Transverse colon (tissue), 4 donors: ENCODE results near the gene AVPR2. TPM values are rescaled to one million over a fixed set of nuclear protein-coding genes. Genes with fewer than 3 reads are reported as not detected.
A peak's percentile ranks its signal among the peaks of the same experiment; 100 is the strongest.

Experiments used
- DNase-seq: peaks from one replicate; pipeline ENCODE4 v3.0.0-alpha.2; 2019
- H3K27ac ChIP-seq, 4 donors: fragments of 200-600 bp; sonication (generic); 2 replicates each; pipeline ENCODE4 v1.5.1; 2016 to 2018; ENCODE audit warnings: inconsistent platforms in 4 of 4
- H3K27me3 ChIP-seq: fragments of 200-600 bp; sonication (generic); 2 replicates; pipeline ENCODE4 v1.5.1; 2017; ENCODE audit warnings: inconsistent platforms
- H3K36me3 ChIP-seq, 4 donors: fragments of 200-600 bp; sonication (generic); 2 replicates each; pipeline ENCODE4 v1.5.1; 2017 to 2019; ENCODE audit warnings: inconsistent platforms in 4 of 4
- H3K4me1 ChIP-seq, 4 donors: fragments of 200-600 bp; sonication (generic); 2 replicates each; pipeline ENCODE4 v1.5.1; 2017 to 2020; ENCODE audit warnings: inconsistent platforms in 4 of 4
- H3K4me3 ChIP-seq, 4 donors: fragments of 200-600 bp; sonication (generic); 1 replicate in 1 of 4; 2 replicates in 3 of 4; pipeline versions ENCODE4 v1.5.1 to v1.6.1; 2017 to 2019; ENCODE audit warnings: inconsistent platforms in 4 of 4
- H3K9me3 ChIP-seq, 2 donors: fragments of 200-600 bp; sonication (generic); 2 replicates each; pipeline ENCODE4 v1.5.1; 2017 to 2019; ENCODE audit warnings: inconsistent platforms in 2 of 2
- EP300 ChIP-seq: sonication (generic); formaldehyde crosslinking; IDR thresholded peaks from one replicate; pipeline ENCODE4 v1.6.1; 2017; ENCODE audit warnings: antibody characterized with exemption, low read depth
- POLR2A ChIP-seq: fragments of 450-650 bp; IDR thresholded peaks from one replicate; pipeline ENCODE4 v1.6.1; 2016; ENCODE audit warnings: antibody characterized with exemption, mild to moderate bottlenecking, moderate library complexity
- POLR2AphosphoS5 ChIP-seq, 3 donors: sonication (generic); formaldehyde crosslinking; IDR thresholded peaks; one replicate each; pipeline ENCODE4 v1.6.1; 2016; ENCODE audit warnings: antibody characterized with exemption in 3 of 3
- WGBS, 2 donors: methylation state at CpG; one replicate each; pipeline ENCODE4 v1.1.5; 2018; ENCODE audit warnings: low coverage in 1 of 2; 5-methylcytosine and 5-hydroxymethylcytosine counted together
- in situ Hi-C, 4 donors: fragments of 200-750 bp; cut with MboI; loops; one replicate each; pipeline versions ENCODE4 v1.15.0 to v1.15.1; 2017; ENCODE audit warnings: low sequenced_read_pairs in 3 of 4, low pct_ligation_motif_present in 1 of 4, low pct_unique_long_range_greater_than_20kb in 1 of 4
- intact Hi-C: fragments of 100-400 bp; cut with DNase I; formaldehyde crosslinking; loops from one replicate; pipeline ENCODE4 v1.15.1; 2023; ENCODE audit warnings: low total_unique reads
- total RNA-seq, 4 donors: library from RNA; depleted of rRNA; stranded (reverse); fragments of >200 nt; gene quantifications; one replicate each; pipeline ENCODE4 v1.1.0, GENCODE V29; 2016
- TF ChIP-seq, protein P1 (sequence below), 5 experiments: fragments of 200-600 bp in 3 of 5; fragments of 450-650 bp in 2 of 5; sonication (generic) in 3 of 5; IDR thresholded peaks; 1 replicate in 2 of 5; 2 replicates in 3 of 5; pipeline ENCODE4 v1.5.1; 2016 to 2017; ENCODE audit warnings: antibody characterized with exemption in 5 of 5, inconsistent platforms in 3 of 5, mild to moderate bottlenecking in 2 of 5, moderate library complexity in 1 of 5

AVPR2 gene
- total RNA-seq, 4 donors from 2014 or later, result 0.41 to 72.2 (median 9.8) TPM; not detected in 1

DNA sequence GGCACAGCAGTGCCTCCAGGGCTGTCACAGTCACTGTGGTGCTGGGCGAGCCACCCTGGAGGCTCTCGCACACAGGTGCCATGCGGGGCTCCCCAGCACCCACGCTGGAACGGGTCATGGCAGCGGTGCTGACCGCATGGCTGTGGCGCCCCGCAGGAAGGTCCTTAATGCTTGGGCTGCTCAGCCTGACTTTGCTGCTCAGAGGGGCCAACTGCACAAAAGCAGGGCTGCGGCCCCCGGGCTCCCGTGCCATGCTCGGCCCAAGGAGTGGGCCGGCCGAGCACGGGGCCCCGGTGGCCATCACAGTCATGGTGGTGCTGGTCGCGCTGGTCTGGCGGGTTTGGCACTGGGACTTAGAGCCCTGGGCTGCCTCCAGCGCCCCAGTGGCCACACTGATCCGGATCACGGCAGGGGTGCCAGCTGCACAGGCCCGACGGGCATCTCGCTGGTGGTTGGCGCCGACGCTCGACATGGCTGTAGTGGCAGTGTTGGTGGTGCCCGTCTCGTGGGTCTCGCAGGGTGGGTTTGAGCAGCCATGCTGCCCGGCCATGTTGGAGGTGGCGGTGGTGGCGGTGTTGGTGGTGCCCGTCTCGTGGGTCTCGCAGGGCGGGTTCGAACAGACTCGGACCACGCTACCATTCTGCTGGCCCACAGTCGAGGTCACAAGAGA is 50.2 kb downstream of the AVPR2 start:
- H3K36me3 ChIP-seq, result no peaks in the 10 kb centered on the region
- 96% methylated on average over 33 of the region's 44 CpGs; no CpG with 5 or more reads in 1 of the 2 donors for WGBS, 2 donors
- H3K4me3 ChIP-seq, result no peak overlapping the region
- no peak for TF ChIP-seq POLR2AphosphoS5 (IDR thresholded peaks at IDR 0.05)
- TF ChIP-seq POLR2A, result no peak
- TF ChIP-seq, protein P1, sequence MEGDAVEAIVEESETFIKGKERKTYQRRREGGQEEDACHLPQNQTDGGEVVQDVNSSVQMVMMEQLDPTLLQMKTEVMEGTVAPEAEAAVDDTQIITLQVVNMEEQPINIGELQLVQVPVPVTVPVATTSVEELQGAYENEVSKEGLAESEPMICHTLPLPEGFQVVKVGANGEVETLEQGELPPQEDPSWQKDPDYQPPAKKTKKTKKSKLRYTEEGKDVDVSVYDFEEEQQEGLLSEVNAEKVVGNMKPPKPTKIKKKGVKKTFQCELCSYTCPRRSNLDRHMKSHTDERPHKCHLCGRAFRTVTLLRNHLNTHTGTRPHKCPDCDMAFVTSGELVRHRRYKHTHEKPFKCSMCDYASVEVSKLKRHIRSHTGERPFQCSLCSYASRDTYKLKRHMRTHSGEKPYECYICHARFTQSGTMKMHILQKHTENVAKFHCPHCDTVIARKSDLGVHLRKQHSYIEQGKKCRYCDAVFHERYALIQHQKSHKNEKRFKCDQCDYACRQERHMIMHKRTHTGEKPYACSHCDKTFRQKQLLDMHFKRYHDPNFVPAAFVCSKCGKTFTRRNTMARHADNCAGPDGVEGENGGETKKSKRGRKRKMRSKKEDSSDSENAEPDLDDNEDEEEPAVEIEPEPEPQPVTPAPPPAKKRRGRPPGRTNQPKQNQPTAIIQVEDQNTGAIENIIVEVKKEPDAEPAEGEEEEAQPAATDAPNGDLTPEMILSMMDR (IDR thresholded peaks at IDR 0.05), result no peak
- no peak for TF ChIP-seq EP300
- peaks cover 0 to 8% (median 0%) of the 10 kb centered on the region in 4 donors for H3K4me1 ChIP-seq
- no peak for DNase-seq
- in situ Hi-C loops, result loop anchor here in 2 of 4 donors (25.0 kb wide), 2 partner anchors 192 to 583 kb away; partner anchors contain the start of genes G6PD (in 1 of the 2), IKBKG (in 1 of the 2) and PLXNB3 (in 1 of the 2)
- H3K27me3 ChIP-seq, result no peaks in the 10 kb centered on the region
- peak overlapping the region; percentile 67 to 72 (median 70) for H3K27ac ChIP-seq
- no peaks in the 10 kb centered on the region for H3K9me3 ChIP-seq
- intact Hi-C loops, result loop anchor here (5.0 kb wide), 1 partner anchor 187 kb away; no protein-coding TSS in a partner anchor

DNA sequence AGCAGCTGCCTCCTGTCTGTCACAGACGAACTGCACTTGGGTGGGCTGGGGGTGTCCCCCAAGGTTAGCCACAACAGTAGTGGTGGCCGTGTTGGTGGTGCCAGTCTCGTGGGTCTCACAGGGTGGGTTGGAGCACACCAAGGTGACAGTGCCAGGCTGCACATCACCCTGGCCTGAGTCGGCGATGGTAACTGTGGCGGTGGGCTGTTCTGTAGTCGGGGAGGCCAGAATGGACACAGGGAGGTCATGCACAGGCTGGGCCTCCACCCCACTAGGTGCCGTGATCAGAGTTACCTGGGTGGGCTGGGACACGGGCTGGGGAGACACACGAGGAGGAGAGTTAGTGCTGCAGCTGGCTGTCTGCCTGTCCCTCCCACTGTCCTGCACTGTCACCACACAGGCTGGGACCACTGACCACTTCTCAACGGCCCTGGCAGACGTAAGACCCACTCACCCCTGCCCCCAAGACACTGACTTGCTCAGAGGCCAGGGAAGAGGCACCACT is 50.8 kb downstream of the AVPR2 start:
- no peaks in the 10 kb centered on the region for H3K9me3 ChIP-seq
- in situ Hi-C loops (loop anchor here in 2 of 4 donors (25.0 kb wide), 2 partner anchors 193 to 582 kb away; partner anchors contain the start of genes G6PD (in 1 of the 2), IKBKG (in 1 of the 2) and PLXNB3 (in 1 of the 2)), intact Hi-C loops (no loop called here)
- TF ChIP-seq POLR2A, result no peak
- TF ChIP-seq POLR2AphosphoS5 (IDR thresholded peaks at IDR 0.05), result no peak
- TF ChIP-seq, protein P1 (IDR thresholded peaks at IDR 0.05), result no peak
- TF ChIP-seq EP300, result no peak
- DNase-seq, result no peak
- H3K27me3 ChIP-seq, result no peaks in the 10 kb centered on the region
- WGBS, 2 donors, result 78% methylated on average over 12 of the region's 12 CpGs; no CpG with 5 or more reads in 1 of the 2 donors
- H3K4me3 ChIP-seq, result no peak overlapping the region
- no peaks in the 10 kb centered on the region for H3K36me3 ChIP-seq
- H3K27ac ChIP-seq, result peak overlapping the region in 1 of 4 donors; percentile 72
- peaks cover 0 to 5% (median 0%) of the 10 kb centered on the region in 4 donors for H3K4me1 ChIP-seq

DNA sequence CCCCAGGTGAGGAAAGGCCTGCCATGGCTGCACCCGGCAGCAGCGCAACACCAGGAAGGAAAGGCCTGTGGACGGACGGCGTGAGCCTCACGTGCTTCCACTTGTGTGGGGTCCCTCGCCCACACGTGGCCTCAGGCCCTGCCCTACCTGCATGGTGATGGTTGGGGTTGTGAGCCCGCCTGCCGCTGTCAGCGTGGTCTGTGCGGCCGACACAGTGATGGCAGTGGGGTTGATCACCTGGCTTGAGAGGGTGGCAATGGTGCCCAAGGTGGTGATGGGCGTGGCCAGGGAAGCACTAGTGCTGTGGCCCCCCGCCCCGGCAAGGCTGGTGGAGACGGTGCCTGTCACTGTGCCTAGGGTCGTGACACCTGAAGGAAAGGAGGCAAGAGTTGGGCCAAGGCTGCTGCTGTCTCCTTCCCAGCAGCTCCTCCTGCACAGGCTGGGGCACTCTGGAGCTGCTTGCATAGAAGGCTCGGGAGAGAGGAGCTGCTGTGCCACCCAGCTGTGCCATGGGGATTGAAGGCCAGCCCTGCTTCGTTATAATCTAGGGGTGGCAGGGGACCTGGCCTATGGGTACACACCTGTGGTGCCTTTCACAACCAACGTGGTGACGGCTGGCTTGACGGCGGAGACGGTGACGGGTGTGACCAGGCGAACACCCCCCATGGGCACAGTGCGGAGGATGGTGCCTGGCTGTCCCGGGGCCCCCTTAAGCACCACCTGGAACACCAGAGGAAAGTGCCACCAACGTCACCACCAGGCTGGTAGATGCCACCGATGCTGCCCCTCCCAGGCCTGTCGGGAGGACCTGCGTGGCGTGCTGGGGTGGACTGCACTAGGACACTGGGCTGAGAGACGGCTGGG is 51.8 kb downstream of the AVPR2 start:
- Histone ChIP-seq H3K4me3 (no peak overlapping the region), H3K9me3 (no peaks in the 10 kb centered on the region), H3K27ac (no peak overlapping the region), H3K4me1 (peaks cover 0 to 5% (median 0%) of the 10 kb centered on the region in 4 donors), H3K36me3 (no peaks in the 10 kb centered on the region), H3K27me3 (no peaks in the 10 kb centered on the region)
- no peak for TF ChIP-seq EP300
- TF ChIP-seq POLR2A, result no peak
- TF ChIP-seq, protein P1 (IDR thresholded peaks at IDR 0.05), result no peak
- TF ChIP-seq POLR2AphosphoS5 (IDR thresholded peaks at IDR 0.05), result no peak
- 95% methylated on average over 35 of the region's 35 CpGs; no CpG with 5 or more reads in 1 of the 2 donors for WGBS, 2 donors
- DNase-seq, result no peak
- in situ Hi-C loops, result loop anchor here in 2 of 4 donors (25.0 kb wide), 2 partner anchors 194 to 581 kb away; partner anchors contain the start of genes G6PD (in 1 of the 2), IKBKG (in 1 of the 2) and PLXNB3 (in 1 of the 2)
- intact Hi-C loops, result no loop called here

Other genes starting within 250 kb of the AVPR2 start
- gene PNCK, start 230.9 kb upstream of the AVPR2 start, total RNA-seq, result 10 to 100 TPM in 1 of 4 donors, 1 to 10 TPM in 2, not detected in 1; 6.5 to 74.4 (median 7.9) TPM
- gene SLC6A8, start 216.7 kb upstream of the AVPR2 start, total RNA-seq, result 100 to 1,000 TPM in 3 of 4 donors, 10 to 100 TPM in 1; 61.1 to 332 (median 197) TPM
- 100 to 1,000 TPM in 2 of 4 donors, 10 to 100 TPM in 2; 37.6 to 113 (median 74.4) TPM for gene BCAP31, start 180.3 kb upstream of the AVPR2 start, total RNA-seq
- gene ABCD1, start 179.8 kb upstream of the AVPR2 start, total RNA-seq, result 10 to 100 TPM in 3 of 4 donors, 1 to 10 TPM in 1; 7.0 to 50.5 (median 18.1) TPM
- 10 to 100 TPM in 2 of 4 donors, 1 to 10 TPM in 2; 3.1 to 46.2 (median 24.7) TPM for gene PLXNB3, start 140.4 kb upstream of the AVPR2 start, total RNA-seq
- gene SRPK3, start 123.6 kb upstream of the AVPR2 start, total RNA-seq, result 1 to 10 TPM in 2 of 4 donors, under 1 TPM in 2; 0.64 to 3.8 (median 1.3) TPM
- 100 to 1,000 TPM in 2 of 4 donors, 10 to 100 TPM in 2; 77.5 to 203 (median 117) TPM for gene IDH3G, start 110.3 kb upstream of the AVPR2 start, total RNA-seq
- gene SSR4, start 110.0 kb upstream of the AVPR2 start, total RNA-seq, result 100 to 1,000 TPM in 2 of 4 donors, 10 to 100 TPM in 2; 16.1 to 165 (median 95.8) TPM
- gene PDZD4, start 74.1 kb upstream of the AVPR2 start, total RNA-seq, result 1 to 10 TPM; 2.0 to 6.6 (median 4.2) TPM
- gene L1CAM, start 18.5 kb upstream of the AVPR2 start, total RNA-seq, result 1 to 10 TPM; 5.2 to 7.1 (median 6.1) TPM
- 10 to 100 TPM; 44.9 to 52.4 (median 49.9) TPM for gene ARHGAP4, start 21.6 kb downstream of the AVPR2 start, total RNA-seq
- 10 to 100 TPM; 29.9 to 57.2 (median 47.4) TPM for gene NAA10, start 30.4 kb downstream of the AVPR2 start, total RNA-seq
- 10 to 100 TPM in 1 of 4 donors, 1 to 10 TPM in 2, not detected in 1; 4.6 to 13.1 (median 7.2) TPM for gene RENBP, start 40.0 kb downstream of the AVPR2 start, total RNA-seq
- gene HCFC1, start 67.1 kb downstream of the AVPR2 start, total RNA-seq, result 10 to 100 TPM; 34.0 to 68.5 (median 49.8) TPM
- gene TMEM187, start 68.1 kb downstream of the AVPR2 start, total RNA-seq, result 10 to 100 TPM in 1 of 4 donors, 1 to 10 TPM in 3; 1.6 to 11.2 (median 5.5) TPM
- gene IRAK1, start 115.2 kb downstream of the AVPR2 start, total RNA-seq, result 100 to 1,000 TPM in 2 of 4 donors, 10 to 100 TPM in 2; 64.1 to 155 (median 107) TPM
- 10 to 100 TPM; 22.1 to 53.1 (median 37.8) TPM for gene MECP2, start 193.0 kb downstream of the AVPR2 start, total RNA-seq
- not detected for gene OPN1LW, start 239.6 kb downstream of the AVPR2 start, total RNA-seq